Ascending aorta (tissue), 2 donors: ENCODE results near the gene PBX3. TPM values are rescaled to one million over a fixed set of nuclear protein-coding genes. Genes with fewer than 3 reads are reported as not detected.

Source experiments
- DNase-seq, 2 donors: peaks; one replicate each; pipeline ENCODE4 v3.0.0-alpha.2; 2019; ENCODE audit warnings: low spot score in 2 of 2
- H3K27ac ChIP-seq, 2 donors: fragments of 200-600 bp; sonication (generic); one replicate each; pipeline ENCODE4 v1.5.1; 2016 to 2017; ENCODE audit warnings: mild to moderate bottlenecking in 1 of 2
- H3K27me3 ChIP-seq: fragments of 200-600 bp; sonication (generic); one replicate; pipeline ENCODE4 v1.5.1; 2017
- H3K36me3 ChIP-seq, 2 donors: fragments of 200-600 bp; sonication (generic); one replicate each; pipeline ENCODE4 v1.5.1; 2016
- H3K4me1 ChIP-seq, 2 donors: fragments of 200-600 bp; sonication (generic); one replicate each; pipeline ENCODE4 v1.5.1; 2016 to 2017; ENCODE audit warnings: mild to moderate bottlenecking in 1 of 2
- H3K4me3 ChIP-seq, 2 donors: fragments of 200-600 bp; sonication (generic); one replicate each; pipeline ENCODE4 v1.5.1; 2016 to 2017; ENCODE audit warnings: mild to moderate bottlenecking in 1 of 2
- H3K9me3 ChIP-seq, 2 donors: fragments of 200-600 bp; sonication (generic); one replicate each; pipeline ENCODE4 v1.5.1; 2016
- intact Hi-C: fragments of 100-400 bp; cut with DNase I; formaldehyde crosslinking; loops from one replicate; pipeline ENCODE4 v1.15.1; 2023
- total RNA-seq: library from RNA; depleted of rRNA; stranded (reverse); fragments of >200 nt; gene quantifications from one replicate; pipeline ENCODE4 v1.1.0, GENCODE V29; 2016
- TF ChIP-seq, protein P1 (sequence below), 3 experiments: fragments of 200-600 bp in 2 of 3; fragments of 450-650 bp in 1 of 3; sonication (generic) in 2 of 3; IDR thresholded peaks; one replicate each; pipeline ENCODE4 v1.5.1; 2016 to 2019; ENCODE audit warnings: antibody characterized with exemption in 3 of 3, mild to moderate bottlenecking in 1 of 3, moderate library complexity in 1 of 3

PBX3 gene
- total RNA-seq, 1 donor from 2014 or later: 24.3 TPM

DNA sequence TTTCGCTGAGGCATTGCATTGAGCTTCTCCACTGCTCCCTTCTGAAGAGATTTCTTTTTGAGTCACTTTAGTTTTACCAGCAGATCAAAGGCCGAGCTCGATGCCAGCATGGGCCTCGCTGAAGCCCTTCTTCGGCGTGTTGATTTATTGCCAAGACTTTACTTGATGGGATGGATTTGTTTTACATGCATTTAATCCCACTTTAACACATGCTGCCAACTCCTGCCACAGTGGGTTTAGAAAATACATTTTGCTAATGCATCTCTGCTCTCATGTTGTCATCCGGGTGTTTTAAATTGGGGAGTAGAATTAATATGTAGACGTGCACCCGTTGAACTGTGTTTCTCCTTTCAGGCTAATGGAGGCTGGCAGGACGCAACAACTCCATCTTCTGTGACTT, 218.3 kb downstream of the PBX3 start:
- Histone ChIP-seq H3K36me3 (peaks cover 5 to 6% of the 10 kb centered on the region in 2 donors), H3K9me3 (no peaks in the 10 kb centered on the region), H3K4me1 (no peaks in the 10 kb centered on the region), H3K27me3 (no peaks in the 10 kb centered on the region), H3K27ac (no peak overlapping the region), H3K4me3 (no peak overlapping the region)
- DNase-seq: no peak
- intact Hi-C loops: no loop called here
- TF ChIP-seq, protein P1, sequence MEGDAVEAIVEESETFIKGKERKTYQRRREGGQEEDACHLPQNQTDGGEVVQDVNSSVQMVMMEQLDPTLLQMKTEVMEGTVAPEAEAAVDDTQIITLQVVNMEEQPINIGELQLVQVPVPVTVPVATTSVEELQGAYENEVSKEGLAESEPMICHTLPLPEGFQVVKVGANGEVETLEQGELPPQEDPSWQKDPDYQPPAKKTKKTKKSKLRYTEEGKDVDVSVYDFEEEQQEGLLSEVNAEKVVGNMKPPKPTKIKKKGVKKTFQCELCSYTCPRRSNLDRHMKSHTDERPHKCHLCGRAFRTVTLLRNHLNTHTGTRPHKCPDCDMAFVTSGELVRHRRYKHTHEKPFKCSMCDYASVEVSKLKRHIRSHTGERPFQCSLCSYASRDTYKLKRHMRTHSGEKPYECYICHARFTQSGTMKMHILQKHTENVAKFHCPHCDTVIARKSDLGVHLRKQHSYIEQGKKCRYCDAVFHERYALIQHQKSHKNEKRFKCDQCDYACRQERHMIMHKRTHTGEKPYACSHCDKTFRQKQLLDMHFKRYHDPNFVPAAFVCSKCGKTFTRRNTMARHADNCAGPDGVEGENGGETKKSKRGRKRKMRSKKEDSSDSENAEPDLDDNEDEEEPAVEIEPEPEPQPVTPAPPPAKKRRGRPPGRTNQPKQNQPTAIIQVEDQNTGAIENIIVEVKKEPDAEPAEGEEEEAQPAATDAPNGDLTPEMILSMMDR (IDR thresholded peaks at IDR 0.05): no peak

DNA sequence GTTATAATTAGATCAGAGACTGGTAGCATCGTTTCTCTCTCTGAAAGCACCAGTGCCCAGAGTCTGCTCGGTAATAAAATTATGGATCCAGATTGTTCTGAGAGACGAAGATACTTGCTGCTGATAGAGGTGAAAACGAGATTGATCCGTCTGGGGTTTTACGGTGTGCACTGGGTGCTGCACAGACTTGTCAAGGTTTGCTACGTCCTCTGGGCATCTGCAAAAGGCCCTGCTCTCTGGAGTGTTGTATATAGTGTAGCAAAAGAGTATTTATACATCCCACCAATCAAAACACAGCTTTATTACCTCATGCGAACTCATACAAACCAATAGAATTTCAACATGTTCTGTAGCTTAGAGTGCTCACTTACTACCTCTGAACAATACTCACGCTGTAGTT, 219.3 kb downstream of the PBX3 start:
- Histone ChIP-seq H3K27me3 (no peaks in the 10 kb centered on the region), H3K9me3 (no peaks in the 10 kb centered on the region), H3K4me1 (no peaks in the 10 kb centered on the region), H3K4me3 (no peak overlapping the region), H3K27ac (no peak overlapping the region), H3K36me3 (peaks cover 5 to 6% of the 10 kb centered on the region in 2 donors)
- DNase-seq: no peak
- intact Hi-C loops: no loop called here
- TF ChIP-seq, protein P1 (IDR thresholded peaks at IDR 0.05): no peak

DNA sequence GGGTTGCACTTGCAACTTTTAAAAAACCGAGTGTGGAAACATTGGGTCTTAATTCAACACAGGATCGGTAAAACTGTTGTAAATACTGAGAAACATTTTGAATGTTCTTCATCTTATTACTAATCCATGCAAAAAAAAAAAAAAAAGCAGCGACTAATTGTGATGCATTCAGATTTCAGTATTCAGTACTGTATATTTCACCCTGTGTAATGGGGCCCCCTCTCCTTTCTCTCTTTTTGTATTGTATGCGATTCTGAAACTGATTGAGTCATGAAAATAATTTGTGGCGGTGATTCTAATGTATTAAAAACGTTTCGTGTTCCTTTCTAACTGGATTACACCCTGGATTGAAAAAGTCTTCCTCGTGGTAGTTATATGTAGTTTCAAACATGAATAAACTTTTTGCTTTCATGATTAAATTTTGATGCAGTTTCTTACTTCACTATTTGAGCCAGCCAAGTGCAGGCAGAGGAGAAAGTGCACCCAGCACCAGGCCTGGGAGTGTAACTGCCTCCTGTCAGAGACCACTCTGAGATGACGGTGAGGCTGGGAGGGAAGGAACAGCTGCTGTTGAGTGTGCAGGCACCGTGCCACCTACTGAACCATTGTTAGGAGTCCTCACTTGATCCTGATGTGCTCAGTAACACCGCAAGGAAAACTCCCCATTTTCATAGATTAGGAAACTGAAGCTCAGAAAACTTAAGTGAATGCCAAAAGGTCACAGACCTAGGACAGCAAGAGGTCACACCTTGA, 220.0 kb downstream of the PBX3 start:
- no peak overlapping the region for H3K27ac ChIP-seq
- H3K4me3 ChIP-seq: no peak overlapping the region
- H3K4me1 ChIP-seq: no peaks in the 10 kb centered on the region
- H3K9me3 ChIP-seq: no peaks in the 10 kb centered on the region
- H3K36me3 ChIP-seq: peaks cover 5 to 6% of the 10 kb centered on the region in 2 donors
- no peaks in the 10 kb centered on the region for H3K27me3 ChIP-seq
- TF ChIP-seq, protein P1 (IDR thresholded peaks at IDR 0.05): no peak
- DNase-seq: no peak
- intact Hi-C loops: no loop called here

DNA sequence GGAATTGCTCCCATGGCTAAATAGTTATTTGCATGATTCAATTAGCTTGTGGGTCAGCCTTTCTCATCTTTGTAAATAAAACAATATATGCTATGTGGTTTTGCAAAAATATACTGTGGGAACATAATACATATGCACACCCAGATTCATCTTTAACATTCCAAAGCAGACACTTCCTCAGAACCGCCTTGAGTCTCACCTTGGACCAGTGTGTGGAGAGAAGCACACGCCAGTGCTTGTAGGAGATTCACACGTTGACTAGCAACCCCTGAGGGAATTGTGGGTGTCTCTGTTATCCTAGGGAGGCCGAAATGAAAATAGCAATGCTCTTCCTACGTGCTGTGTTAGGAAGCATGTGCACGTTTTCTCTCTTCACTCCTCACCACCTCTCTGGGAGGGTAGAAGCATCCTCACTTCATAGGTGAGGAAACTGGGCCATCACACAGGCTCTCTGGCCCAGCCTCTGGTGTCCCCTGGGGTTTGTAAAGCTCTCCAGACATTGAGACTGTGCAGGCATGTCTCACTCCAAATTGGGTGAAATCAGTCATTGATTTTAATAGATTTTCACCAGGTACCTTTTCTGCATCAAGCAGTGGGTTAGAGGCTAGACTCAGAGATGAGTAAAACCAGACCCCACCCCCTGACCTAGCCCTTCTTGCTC, 221.7 kb downstream of the PBX3 start:
- Histone ChIP-seq H3K4me3 (no peak overlapping the region), H3K4me1 (no peaks in the 10 kb centered on the region), H3K27me3 (no peaks in the 10 kb centered on the region), H3K36me3 (no peaks in the 10 kb centered on the region), H3K9me3 (no peaks in the 10 kb centered on the region), H3K27ac (no peak overlapping the region)
- intact Hi-C loops: no loop called here
- TF ChIP-seq, protein P1 (IDR thresholded peaks at IDR 0.05): no peak
- DNase-seq: no peak

DNA sequence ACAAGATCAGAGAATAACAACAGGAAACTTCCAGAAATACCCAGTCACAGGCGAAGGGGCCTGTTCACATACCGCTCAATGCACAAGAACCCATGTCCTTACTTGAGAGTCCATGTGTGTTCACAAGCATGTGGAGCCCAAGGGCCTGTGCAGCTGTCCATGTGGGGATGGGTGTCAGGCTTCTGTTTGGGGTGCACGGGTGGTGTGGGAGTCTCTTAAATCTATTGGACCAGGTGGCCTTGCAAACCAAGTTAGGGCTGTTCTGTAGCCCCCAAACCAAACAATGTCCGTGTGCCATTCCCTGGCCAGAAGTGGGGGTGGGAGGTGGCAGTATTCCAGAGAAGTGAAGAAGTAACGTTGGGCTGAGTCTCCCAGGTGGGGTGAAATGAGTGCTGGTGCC, 222.3 kb downstream of the PBX3 start:
- Histone ChIP-seq H3K27ac (no peak overlapping the region), H3K27me3 (no peaks in the 10 kb centered on the region), H3K4me1 (no peaks in the 10 kb centered on the region), H3K36me3 (no peaks in the 10 kb centered on the region), H3K4me3 (no peak overlapping the region), H3K9me3 (no peaks in the 10 kb centered on the region)
- intact Hi-C loops: no loop called here
- DNase-seq: no peak
- TF ChIP-seq, protein P1 (IDR thresholded peaks at IDR 0.05): no peak
